H1 (cell line): ENCODE results near the gene LTBR. TPM values are rescaled to one million over a fixed set of nuclear protein-coding genes. Genes with fewer than 3 reads are reported as not detected.

Experiments
- CTCF ChIA-PET: fragments of 300-600 bp; sonication (Branson Sonifier 250); formaldehyde crosslinking; loops from one replicate; lab custom pipeline; 2021; ENCODE audit not compliant: partially characterized antibody; lab: Charles Lee
- POLR2A ChIA-PET: fragments of 300-600 bp; sonication (Branson Sonifier 250); formaldehyde crosslinking; loops from one replicate; lab custom pipeline; 2021; ENCODE audit warnings: inconsistent platforms; ENCODE audit not compliant: partially characterized antibody; lab: Charles Lee
- DNase-seq, 2 experiments: peaks; one replicate each; pipeline versions ENCODE4 v3.0.0 to v3.0.0-alpha.2; 2010 to 2022; ENCODE audit warnings: low spot score in 2 of 2, low read depth in 1 of 2, mixed read lengths in 1 of 2
- FAIRE-seq: peaks from 2 replicates; lab custom pipeline; 2011; peaks lifted over from hg19 to GRCh38; lab: Jason Lieb, UNC
- H2AFZ ChIP-seq: 2 replicates; pipeline ENCODE4 v1.8.1; 2012; ENCODE audit warnings: low read length, inconsistent platforms
- H2AK5ac ChIP-seq: 2 replicates; pipeline ENCODE4 v1.6.1; 2013; ENCODE audit warnings: low read depth, low read length
- H2BK120ac ChIP-seq: replicated peaks from 2 replicates; pipeline ENCODE3; 2013; ENCODE audit warnings: low read depth, low read length, inconsistent platforms
- H2BK12ac ChIP-seq: 2 replicates; pipeline ENCODE4 v1.6.1; 2013; ENCODE audit warnings: low read depth, low read length
- H2BK15ac ChIP-seq: 2 replicates; pipeline ENCODE4 v1.6.1; 2013; ENCODE audit warnings: low read length
- H2BK20ac ChIP-seq: 2 replicates; pipeline ENCODE4 v1.6.1; 2013; ENCODE audit warnings: low read length
- H2BK5ac ChIP-seq: 2 replicates; pipeline ENCODE4 v1.6.1; 2013; ENCODE audit warnings: low read depth, low read length
- H3K14ac ChIP-seq: 2 replicates; pipeline ENCODE4 v1.6.1; 2013; ENCODE audit warnings: inconsistent platforms; ENCODE audit not compliant: insufficient read length
- H3K18ac ChIP-seq: 2 replicates; pipeline ENCODE4 v1.6.1; 2013; ENCODE audit warnings: low read length; ENCODE audit errors: extremely low read depth
- H3K23ac ChIP-seq: 2 replicates; pipeline ENCODE4 v1.6.1; 2013; ENCODE audit warnings: inconsistent platforms; ENCODE audit not compliant: insufficient read length
- H3K23me2 ChIP-seq: 2 replicates; pipeline ENCODE4 v1.6.1; 2013; ENCODE audit warnings: low read depth, low read length
- H3K27ac ChIP-seq: 2 replicates; pipeline ENCODE4 v1.6.1; 2011; ENCODE audit warnings: low read depth, low read length, inconsistent platforms
- H3K27me3 ChIP-seq, 4 experiments: replicated peaks in 1 of 4; 1 replicate in 1 of 4; 2 replicates in 3 of 4; pipeline versions ENCODE4 v1.6.1 to v1.8.1; 2011 to 2013; ENCODE audit warnings: low read length in 3 of 4, mild to moderate bottlenecking in 3 of 4, inconsistent platforms in 2 of 4, mixed read lengths in 2 of 4, moderate library complexity in 1 of 4; ENCODE audit not compliant: control insufficient read depth in 3 of 4, insufficient read depth in 3 of 4; ENCODE audit errors: extremely low read depth in 1 of 4
- H3K36me3 ChIP-seq, 4 experiments: 2 replicates each; pipeline versions ENCODE4 v1.6.1 to v1.8.1; 2011 to 2013; ENCODE audit warnings: mild to moderate bottlenecking in 4 of 4, low read length in 3 of 4, moderate library complexity in 2 of 4, control low read depth in 1 of 4, inconsistent platforms in 1 of 4; ENCODE audit not compliant: insufficient read depth in 4 of 4, control insufficient read depth in 2 of 4
- H3K4ac ChIP-seq: replicated peaks from 2 replicates; pipeline ENCODE3; 2013; ENCODE audit warnings: low read length, low read depth, mixed read lengths, inconsistent platforms; ENCODE audit not compliant: insufficient read length
- H3K4me1 ChIP-seq, 4 experiments: replicated peaks in 1 of 4; 1 replicate in 1 of 4; 2 replicates in 3 of 4; pipeline versions ENCODE4 v1.6.1 to v1.8.1; 2011 to 2013; ENCODE audit warnings: low read length in 3 of 4, inconsistent platforms in 2 of 4, mixed read lengths in 1 of 4; ENCODE audit not compliant: insufficient read depth in 4 of 4, control insufficient read depth in 3 of 4
- H3K4me2 ChIP-seq, 2 experiments: 2 replicates each; pipeline versions ENCODE4 v1.6.1 to v1.8.1; 2011 to 2013; ENCODE audit warnings: low read depth in 2 of 2, low read length in 2 of 2, control low read depth in 1 of 2, inconsistent platforms in 1 of 2, mild to moderate bottlenecking in 1 of 2; ENCODE audit not compliant: insufficient read depth in 1 of 2
- H3K4me3 ChIP-seq, 4 experiments: fragments of 200-600, 300-600 bp in 1 of 4; sonication (generic), shearing (Covaris generic), sonication (Bioruptor Twin) in 1 of 4; 2 replicates each; pipeline versions ENCODE4 v1.5.1 to v1.8.1; 2011 to 2016; ENCODE audit warnings: low read length in 4 of 4, low read depth in 3 of 4, control low read depth in 2 of 4, inconsistent platforms in 2 of 4, mild to moderate bottlenecking in 2 of 4, mixed read lengths in 1 of 4, moderate library complexity in 1 of 4; ENCODE audit not compliant: insufficient read depth in 2 of 4; ENCODE audit errors: extremely low read depth in 1 of 4
- H3K56ac ChIP-seq: replicated peaks from 2 replicates; pipeline ENCODE3; 2013; ENCODE audit warnings: low read depth, mild to moderate bottlenecking, mixed read lengths, low read length, inconsistent platforms; ENCODE audit not compliant: insufficient read length
- H3K79me1 ChIP-seq: 2 replicates; pipeline ENCODE4 v1.6.1; 2013; ENCODE audit warnings: low read depth, low read length, control low read depth
- H3K79me2 ChIP-seq, 2 experiments: 2 replicates each; pipeline versions ENCODE4 v1.6.1 to v1.8.1; 2012 to 2013; ENCODE audit warnings: low read length in 2 of 2, mild to moderate bottlenecking in 2 of 2, inconsistent platforms in 1 of 2; ENCODE audit not compliant: insufficient read depth in 2 of 2, control insufficient read depth in 1 of 2
- H3K9ac ChIP-seq, 4 experiments: replicated peaks in 1 of 4; 1 replicate in 1 of 4; 2 replicates in 3 of 4; pipeline versions ENCODE4 v1.6.1 to v1.8.1; 2011 to 2013; ENCODE audit warnings: low read depth in 3 of 4, low read length in 3 of 4, control low read depth in 2 of 4, mild to moderate bottlenecking in 2 of 4, moderate library complexity in 2 of 4, inconsistent platforms in 1 of 4; ENCODE audit errors: extremely low read depth in 1 of 4
- H3K9me3 ChIP-seq, 2 experiments: 2 replicates each; pipeline versions ENCODE4 v1.6.1 to v1.8.1; 2012 to 2013; ENCODE audit warnings: mild to moderate bottlenecking in 2 of 2, moderate library complexity in 2 of 2, control low read depth in 1 of 2, inconsistent platforms in 1 of 2, low read depth in 1 of 2, low read length in 1 of 2, mixed read lengths in 1 of 2; ENCODE audit not compliant: insufficient read depth in 2 of 2
- H4K20me1 ChIP-seq, 2 experiments: replicated peaks in 1 of 2; 2 replicates each; pipeline versions ENCODE3 to v1.8.1; 2011 to 2013; ENCODE audit warnings: inconsistent platforms in 2 of 2, low read length in 2 of 2, mild to moderate bottlenecking in 1 of 2; ENCODE audit not compliant: insufficient read depth in 2 of 2, control insufficient read depth in 1 of 2
- H4K5ac ChIP-seq: 2 replicates; pipeline ENCODE4 v1.6.1; 2013; ENCODE audit warnings: low read length, low read depth, mixed read lengths, inconsistent platforms; ENCODE audit not compliant: insufficient read length
- H4K8ac ChIP-seq: 2 replicates; pipeline ENCODE4 v1.8.0; 2013; ENCODE audit warnings: mild to moderate bottlenecking, moderate library complexity, low read length, inconsistent platforms; ENCODE audit not compliant: insufficient read depth; ENCODE audit errors: extremely low read depth
- H4K91ac ChIP-seq: replicated peaks from 2 replicates; pipeline ENCODE3; 2013; ENCODE audit warnings: low read length, mixed read lengths, inconsistent platforms; ENCODE audit not compliant: insufficient read length
- BRCA1 ChIP-seq: IDR thresholded peaks from 2 replicates; pipeline ENCODE4 v1.6.1; 2012; ENCODE audit warnings: low read depth, low read length, improper control_type of control experiment
- CHD1 ChIP-seq: IDR thresholded peaks from 2 replicates; pipeline ENCODE4 v1.6.1; 2012; ENCODE audit warnings: low read depth, low read length, improper control_type of control experiment
- CTBP2 ChIP-seq: IDR thresholded peaks from 2 replicates; pipeline ENCODE4 v1.7.0; 2011; ENCODE audit warnings: borderline replicate concordance, mild to moderate bottlenecking, moderate library complexity, mixed read lengths, low read length; ENCODE audit not compliant: insufficient read depth, insufficient read length
- CTCF ChIP-seq, 3 experiments: IDR thresholded peaks; 1 replicate in 2 of 3; 2 replicates in 1 of 3; pipeline versions ENCODE4 v1.5.1 to v1.6.1; 2011; ENCODE audit warnings: low read length in 3 of 3, mild to moderate bottlenecking in 3 of 3, inconsistent platforms in 2 of 3, low read depth in 1 of 3, moderate library complexity in 1 of 3; ENCODE audit not compliant: insufficient read depth in 1 of 3; ENCODE audit errors: control extremely low read depth in 1 of 3
- EP300 ChIP-seq, 2 experiments: IDR thresholded peaks; 1 replicate in 1 of 2; 2 replicates in 1 of 2; pipeline ENCODE4 v1.6.1; 2011 to 2012; ENCODE audit warnings: low read depth in 2 of 2, low read length in 2 of 2, mild to moderate bottlenecking in 2 of 2, borderline replicate concordance in 1 of 2, inconsistent platforms in 1 of 2, moderate library complexity in 1 of 2
- HDAC2 ChIP-seq, 2 experiments: fragments of 300-600 bp in 1 of 2; sonication (generic) in 1 of 2; IDR thresholded peaks; 2 replicates each; pipeline ENCODE4 v1.6.1; 2011 to 2012; ENCODE audit warnings: low read depth in 2 of 2, low read length in 2 of 2, mild to moderate bottlenecking in 2 of 2, moderate library complexity in 2 of 2, borderline replicate concordance in 1 of 2, inconsistent platforms in 1 of 2
- HDAC6 ChIP-seq: IDR thresholded peaks from one replicate; pipeline ENCODE4 v1.7.1; 2012; ENCODE audit warnings: low read depth, mild to moderate bottlenecking, inconsistent platforms, low read length, moderate library complexity
- JUN ChIP-seq: IDR thresholded peaks from 2 replicates; pipeline ENCODE4 v1.6.1; 2011; ENCODE audit warnings: low read depth, mild to moderate bottlenecking, improper control_type of control experiment, low read length
- KDM1A ChIP-seq: fragments of 200-600, 300-600 bp; sonication (generic); IDR thresholded peaks from 2 replicates; pipeline ENCODE4 v1.7.1; 2016; ENCODE audit warnings: mild to moderate bottlenecking, low read length, borderline replicate concordance
- POLR2A ChIP-seq, 2 experiments: IDR thresholded peaks; 1 replicate in 1 of 2; 2 replicates in 1 of 2; pipeline ENCODE4 v1.6.1; 2011; ENCODE audit warnings: low read depth in 2 of 2, low read length in 2 of 2, mild to moderate bottlenecking in 2 of 2; ENCODE audit errors: control extremely low read depth in 1 of 2
- TAF1 ChIP-seq: IDR thresholded peaks from 2 replicates; pipeline ENCODE4 v1.6.1; 2011; ENCODE audit warnings: mild to moderate bottlenecking, low read depth, low read length
- WGBS, 2 experiments: shearing (Covaris generic) in 1 of 2; methylation state at CpG; one replicate each; pipeline versions ENCODE4 v1.1.6 to v1.1.7; 2013 to 2015; ENCODE audit warnings: low lambda C conversion rate in 2 of 2, mixed read lengths in 2 of 2, inconsistent platforms in 1 of 2, low coverage in 1 of 2, missing lambda C conversion rate in 1 of 2; ENCODE audit not compliant: insufficient replicate concordance in 2 of 2, insufficient coverage in 1 of 2, insufficient read length in 1 of 2; ENCODE audit errors: extremely low coverage in 1 of 2, missing lambda C conversion rate in 1 of 2; 5-methylcytosine and 5-hydroxymethylcytosine counted together
- polyA plus RNA-seq, 7 experiments: library from polyadenylated mRNA; depleted of rRNA in 3 of 7; stranded (reverse) in 5 of 7; unstranded in 2 of 7; fragments of >200 nt in 5 of 7; fragments of 200-250 nt in 2 of 7; gene quantifications; 1 replicate in 5 of 7; 2 replicates in 1 of 7; 4 replicates in 1 of 7; pipeline versions ENCODE4 v1.2.1 to v1.2.3, GENCODE V29; 2011 to 2013; ENCODE audit warnings: missing spikeins in 2 of 7, mixed read lengths in 2 of 7
- total RNA-seq: library from RNA; stranded (reverse); fragmentation: NEBNext Ultra II Directional; extraction: Animal tissue kit (Norgen Biotek cat#: 25700); gene quantifications from 2 replicates; pipeline ENCODE4 v1.2.1, GENCODE V29; 2021

The LTBR gene
- total and polyA plus RNA-seq, 2 of the 8 experiments (the other 6 are each of a cell fraction or from before 2014, with no cell fraction given), result 5.1 to 6.3 TPM

GRCh38 chr12:6393109-6393508 lies 9.1 kb downstream of the LTBR start:
- no peaks in the 10 kb centered on the region for H3K79me2 ChIP-seq
- DNase-seq (no peak), FAIRE-seq (no peak)
- no peak overlapping the region for H3K4me3 ChIP-seq
- no peak overlapping the region for H3K27ac ChIP-seq
- no peak overlapping the region for H3K18ac ChIP-seq
- H3K79me1 ChIP-seq, result no peaks in the 10 kb centered on the region
- POLR2A ChIA-PET, result interaction anchor here (0.8 to 6.0 kb wide), 9 partner anchors 9 to 143 kb away, joined by 3 to 36 read pairs (median 3); partner anchors contain the start of genes LTBR and SCNN1A
- no peak overlapping the region for H2BK12ac ChIP-seq
- H2BK120ac ChIP-seq, result no peak overlapping the region
- H4K5ac ChIP-seq, result no peak overlapping the region
- peaks cover 0 to 4% (median 3%) of the 10 kb centered on the region in 4 experiments; a peak in 4 of 7 replicates for H3K4me1 ChIP-seq
- no peaks in the 10 kb centered on the region for H3K36me3 ChIP-seq
- H3K14ac ChIP-seq, result no peak overlapping the region
- no peaks in the 10 kb centered on the region for H4K20me1 ChIP-seq
- CTCF ChIA-PET, result interaction anchor here (0.6 to 1.0 kb wide), 2 partner anchors 58 to 110 kb away, joined by 3 read pairs; no protein-coding TSS in a partner anchor
- no peak overlapping the region for H3K56ac ChIP-seq
- no peak overlapping the region for H4K91ac ChIP-seq
- H4K8ac ChIP-seq, result no peak overlapping the region
- no peaks in the 10 kb centered on the region for H3K27me3 ChIP-seq
- no peak overlapping the region for H2AFZ ChIP-seq
- H3K9me3 ChIP-seq, result no peaks in the 10 kb centered on the region
- H3K23me2 ChIP-seq, result no peaks in the 10 kb centered on the region
- WGBS, 2 experiments, result 91% methylated on average over 7 of the region's 7 CpGs; no CpG with 5 or more reads in 1 of the 2 experiments
- H3K4ac ChIP-seq, result no peak overlapping the region
- H3K23ac ChIP-seq, result no peak overlapping the region
- no peak overlapping the region for H3K9ac ChIP-seq
- no peak overlapping the region for H3K4me2 ChIP-seq
- no peak overlapping the region for H2BK5ac ChIP-seq
- H2BK15ac ChIP-seq, result no peak overlapping the region
- H2AK5ac ChIP-seq, result no peak overlapping the region
- no peak overlapping the region for H2BK20ac ChIP-seq
- TF ChIP-seq HDAC2 (IDR thresholded peaks at IDR 0.05; ENCODE audit: borderline replicate concordance in 1 of 2, low read depth in 2 of 2, low read length in 2 of 2) (no peak), HDAC6 (no peak), POLR2A (IDR thresholded peaks at IDR 0.05; ENCODE audit: control extremely low read depth in 1 of 2, low read depth in 2 of 2, low read length in 2 of 2) (no peak), CTBP2 (no peak), JUN (no peak), EP300 (IDR thresholded peaks at IDR 0.05; ENCODE audit: borderline replicate concordance in 1 of 2, low read depth in 2 of 2, low read length in 2 of 2) (no peak), CTCF (IDR thresholded peaks at IDR 0.05; ENCODE audit: control extremely low read depth in 1 of 3, insufficient read depth in 1 of 3, low read depth in 1 of 3, low read length in 3 of 3) (no peak), CHD1 (no peak), KDM1A (no peak), TAF1 (no peak), BRCA1 (no peak)
